GM21825 (cell line): Measurements from ENCODE around the gene LZTS2.

ENCODE experiments used
- ATAC-seq: cut with Tn5 transposase; IDR thresholded peaks from one replicate; pipeline ENCODE4 v1.9.1; 2021; ENCODE audit warnings: mild to moderate bottlenecking, moderate library complexity; ENCODE audit not compliant: unreplicated experiment

Gene LZTS2

DNA sequence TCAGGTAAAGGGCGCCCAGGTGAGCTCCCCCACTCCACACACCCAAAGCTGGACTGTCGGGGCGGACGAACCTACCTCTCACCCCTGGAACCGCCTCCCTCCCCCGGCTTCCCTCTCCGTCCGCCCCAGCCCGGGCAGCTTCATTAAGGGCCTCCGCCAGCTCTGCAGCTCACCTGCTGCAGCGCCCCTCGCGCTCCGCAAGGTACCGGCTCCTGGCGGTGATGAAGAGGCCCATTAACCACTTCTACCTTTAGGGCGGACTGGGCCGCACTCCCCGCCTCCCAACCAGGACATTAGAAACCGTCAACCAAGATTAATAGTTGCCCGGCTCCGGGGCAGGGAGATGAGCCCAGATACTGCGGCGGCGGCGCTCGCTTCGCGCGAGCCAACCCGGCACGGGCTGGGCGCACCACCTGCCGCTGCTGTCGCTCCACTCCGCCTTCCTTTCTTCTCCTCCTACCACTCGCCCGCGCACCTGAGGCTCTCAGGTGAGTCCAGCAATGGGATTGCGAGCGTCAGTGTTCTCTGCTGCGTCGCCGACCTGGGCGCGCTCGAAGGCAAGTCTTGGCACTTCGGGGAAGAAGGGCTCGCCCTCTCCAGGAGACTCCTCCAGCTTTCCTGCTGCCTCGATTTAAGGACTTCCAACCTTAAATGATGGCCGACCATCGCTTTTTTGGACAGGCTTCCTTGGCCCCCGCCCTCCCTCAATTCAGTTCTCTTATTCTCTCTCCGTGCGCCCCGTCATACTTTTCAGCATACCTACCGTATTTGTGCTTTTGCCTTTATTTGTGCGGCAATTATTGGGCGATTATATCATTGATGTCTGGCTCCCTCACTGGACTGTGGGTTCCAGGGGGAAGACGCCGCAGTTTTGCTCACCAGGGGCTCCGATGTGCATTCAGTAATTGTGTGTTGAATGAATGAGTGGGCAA lies 48.6 kb downstream of the LZTS2 start:
- no peak for ATAC-seq

DNA sequence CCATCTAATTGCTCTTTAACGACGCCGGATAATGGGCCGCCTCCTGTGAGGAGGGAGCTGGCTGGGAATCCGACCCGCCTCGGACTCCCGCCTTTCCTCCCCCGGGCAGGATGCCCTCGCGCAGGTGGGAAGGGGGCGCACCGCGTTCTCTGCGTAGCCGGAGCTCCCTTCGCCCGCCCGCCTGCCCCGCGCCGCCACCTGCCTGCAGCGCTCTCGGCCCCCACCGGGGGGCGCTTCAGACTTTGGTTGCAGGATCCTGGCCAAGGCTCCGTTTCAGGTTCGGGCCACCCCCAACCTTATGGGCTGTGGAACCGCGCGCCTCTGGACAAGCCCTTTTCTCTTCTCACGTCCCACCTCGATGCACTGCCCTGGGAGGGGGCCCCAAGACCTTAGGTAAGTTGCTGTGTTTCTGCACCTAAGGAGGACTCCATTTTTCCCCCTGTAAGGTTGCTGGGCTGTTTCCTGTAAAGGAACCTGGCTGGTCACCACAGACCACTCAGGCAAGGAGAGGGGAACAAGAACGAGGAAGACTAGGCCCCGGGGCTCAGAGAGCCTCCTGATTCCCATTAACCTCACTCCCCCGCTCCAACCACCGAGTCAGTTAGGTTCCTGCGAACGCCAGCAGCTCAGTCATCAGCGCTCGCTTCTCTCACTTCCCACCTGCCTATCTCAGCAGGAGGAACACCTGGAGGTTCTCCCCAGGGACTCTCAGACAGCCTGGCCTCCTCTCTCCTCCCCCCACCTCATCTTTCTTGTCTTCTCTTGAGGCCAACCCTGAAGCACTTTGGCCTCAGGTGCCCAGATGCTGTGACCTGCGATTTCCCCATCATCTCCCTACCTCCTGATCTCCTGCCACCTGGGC lies 50.8 kb downstream of the LZTS2 start:
- ATAC-seq, result peak; percentile 67

DNA sequence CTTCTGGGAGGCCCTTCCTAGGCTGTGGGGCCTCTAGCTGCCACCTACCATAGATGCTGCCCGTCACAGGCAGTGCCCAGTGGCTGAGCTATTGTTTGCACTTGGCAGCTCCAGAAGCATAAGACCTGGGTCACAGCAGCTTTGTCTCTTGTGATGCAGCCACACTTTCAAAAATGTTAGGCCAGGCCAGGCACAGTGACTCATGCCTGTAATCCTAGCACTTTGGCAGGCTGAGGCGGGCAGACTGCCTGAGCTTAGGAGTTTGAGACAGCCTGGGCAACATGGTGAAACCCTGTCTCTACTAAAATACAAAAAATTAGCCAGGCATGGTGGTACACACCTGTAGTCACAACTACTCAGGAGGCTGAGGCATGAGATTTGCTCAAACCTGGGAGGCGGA lies 52.7 kb downstream of the LZTS2 start:
- no peak for ATAC-seq

DNA sequence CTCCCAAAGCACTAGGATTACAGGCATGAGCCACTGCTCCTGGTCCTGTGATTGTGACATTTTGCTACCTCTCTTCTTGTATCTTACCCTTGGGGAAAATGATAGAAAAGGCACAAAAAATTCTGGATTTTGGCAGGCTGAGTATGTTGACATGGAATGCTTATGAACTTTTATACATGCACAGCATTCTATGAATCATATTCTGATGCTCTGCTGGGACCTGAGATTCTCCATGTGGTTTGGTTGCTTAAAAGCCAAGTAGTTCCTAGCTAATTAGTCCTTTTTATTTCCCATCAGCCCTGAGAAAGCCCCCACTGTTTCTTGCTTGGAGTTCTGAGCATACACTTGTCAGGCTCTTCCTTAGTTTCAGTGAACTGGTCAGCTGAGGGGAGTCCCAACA lies 53.9 kb downstream of the LZTS2 start:
- no peak for ATAC-seq

DNA sequence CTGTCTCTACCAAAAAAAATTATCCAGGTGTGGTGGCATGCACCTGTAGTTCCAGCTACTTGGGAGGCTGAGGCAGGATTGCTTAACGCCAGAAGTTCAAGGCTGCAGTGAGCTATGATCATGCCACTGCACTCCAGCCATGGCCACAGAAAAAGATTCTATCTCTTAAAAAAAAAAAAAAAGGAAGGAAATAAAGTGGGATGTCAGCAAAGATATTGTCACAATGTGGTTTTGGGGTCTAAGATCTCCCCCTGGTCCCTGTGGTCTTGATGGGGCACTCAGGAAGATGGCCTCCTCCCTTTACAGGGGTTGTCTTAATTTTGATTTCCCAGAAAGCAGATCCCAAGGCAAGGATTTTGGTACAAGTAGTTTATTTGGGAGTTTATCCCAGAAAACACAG lies 54.7 kb downstream of the LZTS2 start:
- no peak for ATAC-seq

DNA sequence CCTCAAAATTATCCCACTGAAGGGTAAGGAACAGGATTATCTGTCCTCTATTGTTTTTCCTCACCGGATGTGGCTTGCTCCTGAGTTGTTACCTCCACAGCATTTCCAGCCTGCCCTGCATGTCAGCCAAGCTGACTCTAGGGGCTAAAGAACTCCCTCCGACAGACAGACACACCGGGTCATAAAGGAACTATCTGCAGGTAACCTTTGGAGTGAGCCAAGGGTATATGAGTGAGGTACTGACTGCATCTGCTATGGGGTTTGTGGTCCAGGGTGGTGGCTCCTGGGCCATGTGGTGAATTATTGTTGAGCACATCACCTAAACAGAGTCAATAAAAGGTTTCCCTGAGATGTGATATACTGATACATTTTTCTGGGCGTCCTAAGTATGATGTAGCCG lies 55.3 kb downstream of the LZTS2 start:
- no peak for ATAC-seq

DNA sequence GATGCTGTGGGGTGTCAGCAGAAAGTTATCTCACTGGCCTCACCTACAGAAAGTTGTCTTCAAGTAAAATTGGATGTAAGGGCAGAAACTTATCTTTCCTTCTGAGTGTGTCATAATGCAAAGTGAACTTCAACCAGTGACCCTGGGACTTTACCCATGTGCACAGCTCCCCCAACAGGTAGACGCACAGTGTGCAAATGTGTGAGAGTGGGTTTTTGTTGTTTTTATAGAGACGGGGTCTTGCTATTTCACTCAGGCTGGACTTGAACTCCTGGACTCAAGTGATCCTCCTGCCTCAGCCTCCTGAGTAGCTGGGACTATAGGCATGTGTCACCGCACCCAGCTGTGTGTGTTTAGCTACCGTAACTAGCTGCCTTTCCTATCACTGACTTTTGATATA lies 55.8 kb downstream of the LZTS2 start:
- no peak for ATAC-seq

DNA sequence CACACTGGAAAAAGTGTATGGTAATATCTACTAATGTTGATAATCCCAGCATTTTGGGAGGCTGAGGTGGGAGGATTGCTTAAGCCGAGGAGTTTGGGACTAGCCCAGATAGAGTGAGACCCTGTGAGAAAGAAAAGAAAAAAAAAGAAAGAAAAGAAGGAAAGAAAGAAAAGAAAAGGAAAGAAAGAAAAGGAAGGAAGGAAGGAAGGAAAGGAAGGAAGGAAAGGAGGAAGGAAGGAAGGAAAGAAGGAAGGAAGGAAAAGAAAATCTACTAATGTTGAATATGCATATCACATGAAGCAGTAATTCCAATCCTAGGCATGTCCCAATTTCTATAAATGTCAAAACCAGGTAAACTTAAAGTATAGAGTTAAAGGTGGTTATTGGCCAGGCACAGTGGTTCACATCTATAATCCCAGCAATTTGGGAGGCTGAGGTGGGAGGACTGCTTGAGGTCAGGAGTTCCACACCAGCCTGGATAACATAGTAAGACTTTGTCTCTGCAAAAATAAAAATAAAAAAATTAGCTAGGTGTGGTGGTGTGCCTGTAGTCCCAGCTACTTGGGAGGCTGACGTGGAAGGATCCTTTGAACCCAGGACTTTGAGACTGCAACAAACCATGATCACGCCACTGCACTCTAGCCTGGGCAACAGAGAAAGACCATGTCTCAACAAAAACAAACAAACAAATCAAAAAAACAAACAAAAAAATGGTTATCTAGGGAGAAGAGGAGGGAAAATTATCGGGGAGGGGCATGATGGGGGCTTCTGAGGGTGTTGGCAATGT lies 57.0 kb downstream of the LZTS2 start:
- no peak for ATAC-seq
